ENCODE data around the gene ACTA1. TPM values are rescaled to one million over a fixed set of nuclear protein-coding genes. Genes with fewer than 3 reads are reported as not detected.

Gene ACTA1
- total RNA-seq, 1 donor from 2014 or later = 0.32 TPM

DNA sequence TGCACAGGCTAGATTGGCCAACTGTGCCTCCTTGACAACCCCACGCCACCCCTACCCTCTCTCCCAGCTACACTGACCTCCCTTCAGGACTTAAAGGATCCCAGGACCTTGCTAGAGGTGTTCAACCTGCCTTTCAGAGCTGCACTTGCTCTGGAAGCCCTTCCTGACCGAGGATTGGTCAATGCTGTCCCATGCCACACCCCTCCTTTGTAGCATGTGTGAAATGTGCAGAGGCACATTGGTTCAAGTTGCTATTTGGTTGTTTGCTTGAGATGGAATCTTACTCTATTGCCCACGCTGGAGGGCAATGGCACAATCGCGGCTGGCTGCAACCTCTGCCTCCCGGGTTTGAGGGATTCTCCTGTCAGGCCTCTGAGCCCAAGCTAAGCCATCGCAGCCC is 21.8 kb downstream of the ACTA1 start:
- intact Hi-C loops (cut with DNase I) = no loop called here
- DNase-seq = no peak
- Histone ChIP-seq H3K27ac (no peak overlapping the region), H3K36me3 (no peaks in the 10 kb centered on the region), H3K4me1 (peaks cover 29% of the 10 kb centered on the region), H3K4me3 (no peak overlapping the region), H3K27me3 (ENCODE audit: low read depth) (peaks cover 32% of the 10 kb centered on the region), H3K9me3 (no peaks in the 10 kb centered on the region)
- TF ChIP-seq, protein P1, sequence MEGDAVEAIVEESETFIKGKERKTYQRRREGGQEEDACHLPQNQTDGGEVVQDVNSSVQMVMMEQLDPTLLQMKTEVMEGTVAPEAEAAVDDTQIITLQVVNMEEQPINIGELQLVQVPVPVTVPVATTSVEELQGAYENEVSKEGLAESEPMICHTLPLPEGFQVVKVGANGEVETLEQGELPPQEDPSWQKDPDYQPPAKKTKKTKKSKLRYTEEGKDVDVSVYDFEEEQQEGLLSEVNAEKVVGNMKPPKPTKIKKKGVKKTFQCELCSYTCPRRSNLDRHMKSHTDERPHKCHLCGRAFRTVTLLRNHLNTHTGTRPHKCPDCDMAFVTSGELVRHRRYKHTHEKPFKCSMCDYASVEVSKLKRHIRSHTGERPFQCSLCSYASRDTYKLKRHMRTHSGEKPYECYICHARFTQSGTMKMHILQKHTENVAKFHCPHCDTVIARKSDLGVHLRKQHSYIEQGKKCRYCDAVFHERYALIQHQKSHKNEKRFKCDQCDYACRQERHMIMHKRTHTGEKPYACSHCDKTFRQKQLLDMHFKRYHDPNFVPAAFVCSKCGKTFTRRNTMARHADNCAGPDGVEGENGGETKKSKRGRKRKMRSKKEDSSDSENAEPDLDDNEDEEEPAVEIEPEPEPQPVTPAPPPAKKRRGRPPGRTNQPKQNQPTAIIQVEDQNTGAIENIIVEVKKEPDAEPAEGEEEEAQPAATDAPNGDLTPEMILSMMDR (IDR thresholded peaks at IDR 0.05) = no peak
- no peak for ATAC-seq

DNA sequence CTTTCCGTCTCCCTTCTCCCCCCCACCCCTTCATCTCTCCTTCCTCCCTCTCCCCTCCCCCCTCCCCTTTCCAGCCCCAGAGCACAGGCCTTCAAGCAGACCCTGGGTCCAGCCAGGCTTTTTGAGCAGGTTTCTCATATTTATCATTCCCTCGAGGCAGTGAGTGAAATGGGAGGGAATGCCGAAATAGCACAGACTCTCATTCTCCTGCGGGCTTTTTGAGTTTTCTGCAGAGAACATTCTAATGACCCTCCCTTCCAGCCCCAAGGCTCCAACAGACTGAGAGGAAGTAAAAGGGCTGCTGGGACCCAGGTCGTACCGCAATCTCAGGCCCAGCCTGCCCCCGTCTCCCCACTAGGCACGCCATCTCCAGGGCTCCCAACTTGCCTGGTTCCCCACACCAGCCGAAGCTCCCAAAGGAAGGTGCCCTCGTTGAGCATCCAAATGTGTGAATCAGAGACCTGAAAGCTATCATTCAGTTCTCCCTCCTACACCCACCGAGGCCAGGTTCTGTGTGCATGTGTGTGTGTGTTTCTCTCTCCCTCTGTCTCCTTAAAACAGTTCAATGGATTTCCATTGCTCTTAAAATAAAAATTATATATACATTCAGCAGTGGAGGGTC is 22.3 kb downstream of the ACTA1 start:
- Histone ChIP-seq H3K4me1 (peaks cover 29% of the 10 kb centered on the region), H3K36me3 (no peaks in the 10 kb centered on the region), H3K27me3 (ENCODE audit: low read depth) (peaks cover 37% of the 10 kb centered on the region), H3K27ac (no peak overlapping the region), H3K4me3 (no peak overlapping the region), H3K9me3 (no peaks in the 10 kb centered on the region)
- ATAC-seq (no peak), DNase-seq (no peak)
- TF ChIP-seq, protein P1 (IDR thresholded peaks at IDR 0.05) = no peak
- intact Hi-C loops (cut with DNase I) = no loop called here

DNA sequence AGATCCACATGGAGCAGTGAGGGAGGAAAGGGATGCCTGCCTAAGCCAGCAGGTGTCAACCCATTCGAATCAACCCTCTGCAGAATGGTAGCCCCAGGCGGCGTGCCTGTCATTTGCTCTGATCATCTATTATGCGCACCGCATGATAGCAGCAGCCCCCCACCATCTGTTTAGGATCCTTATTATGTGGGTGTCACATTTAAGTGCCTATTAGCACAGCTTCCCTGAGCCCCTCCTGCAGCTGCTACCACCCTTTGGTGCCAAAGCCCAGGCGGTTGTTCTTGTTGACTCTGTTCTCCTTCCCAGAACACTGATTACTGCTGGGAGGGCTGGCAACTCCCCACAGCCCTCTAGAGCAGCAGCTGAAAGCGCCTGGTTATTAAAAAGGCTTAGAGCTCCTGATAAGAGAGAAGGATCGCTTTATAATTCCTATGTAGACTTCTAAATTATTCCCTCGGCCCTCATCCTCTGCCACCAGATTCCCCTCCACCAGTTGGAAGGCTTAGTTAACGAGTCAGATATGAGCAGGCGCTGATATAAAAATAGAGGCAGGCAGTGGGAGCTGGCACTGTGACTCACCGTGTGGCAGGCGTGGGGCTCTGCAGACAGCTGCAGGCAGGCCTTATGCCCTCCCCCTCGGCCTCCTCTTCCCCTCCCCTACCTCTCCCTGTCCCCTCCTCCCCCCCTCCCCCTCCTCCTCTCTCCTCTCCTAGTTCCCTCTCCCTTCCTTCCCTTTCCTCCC is 23.0 kb downstream of the ACTA1 start:
- peaks cover 42% of the 10 kb centered on the region for H3K27me3 ChIP-seq (ENCODE audit: low read depth)
- peaks cover 29% of the 10 kb centered on the region for H3K4me1 ChIP-seq
- no peak overlapping the region for H3K4me3 ChIP-seq
- no peaks in the 10 kb centered on the region for H3K36me3 ChIP-seq
- intact Hi-C loops (cut with DNase I) = no loop called here
- DNase-seq = no peak
- no peaks in the 10 kb centered on the region for H3K9me3 ChIP-seq
- TF ChIP-seq, protein P1 (IDR thresholded peaks at IDR 0.05) = no peak
- ATAC-seq = peak; percentile 62 to 84
- H3K27ac ChIP-seq = no peak overlapping the region

DNA sequence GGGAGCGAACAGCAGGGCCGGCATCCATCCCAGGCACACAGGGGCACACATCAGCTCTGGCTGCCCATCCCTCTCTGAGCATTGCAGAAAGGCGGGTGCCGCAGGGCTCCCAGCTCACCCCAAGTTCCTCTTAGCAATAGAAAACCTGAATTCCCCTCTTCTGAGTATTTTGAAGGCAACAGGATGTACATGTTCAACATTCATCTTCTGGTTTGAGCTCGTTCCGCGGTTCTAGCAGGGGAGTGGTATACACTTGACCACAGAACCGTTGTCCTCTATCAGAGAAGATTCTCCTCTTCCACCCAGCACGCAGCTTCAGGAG is 23.6 kb downstream of the ACTA1 start:
- TF ChIP-seq, protein P1 (IDR thresholded peaks at IDR 0.05) = no peak
- peaks cover 47% of the 10 kb centered on the region for H3K27me3 ChIP-seq (ENCODE audit: low read depth)
- ATAC-seq = no peak
- no peak overlapping the region for H3K27ac ChIP-seq
- H3K4me3 ChIP-seq = no peak overlapping the region
- no peak for DNase-seq
- H3K4me1 ChIP-seq = peaks cover 29% of the 10 kb centered on the region
- no peaks in the 10 kb centered on the region for H3K9me3 ChIP-seq
- intact Hi-C loops (cut with DNase I) = no loop called here
- H3K36me3 ChIP-seq = no peaks in the 10 kb centered on the region

DNA sequence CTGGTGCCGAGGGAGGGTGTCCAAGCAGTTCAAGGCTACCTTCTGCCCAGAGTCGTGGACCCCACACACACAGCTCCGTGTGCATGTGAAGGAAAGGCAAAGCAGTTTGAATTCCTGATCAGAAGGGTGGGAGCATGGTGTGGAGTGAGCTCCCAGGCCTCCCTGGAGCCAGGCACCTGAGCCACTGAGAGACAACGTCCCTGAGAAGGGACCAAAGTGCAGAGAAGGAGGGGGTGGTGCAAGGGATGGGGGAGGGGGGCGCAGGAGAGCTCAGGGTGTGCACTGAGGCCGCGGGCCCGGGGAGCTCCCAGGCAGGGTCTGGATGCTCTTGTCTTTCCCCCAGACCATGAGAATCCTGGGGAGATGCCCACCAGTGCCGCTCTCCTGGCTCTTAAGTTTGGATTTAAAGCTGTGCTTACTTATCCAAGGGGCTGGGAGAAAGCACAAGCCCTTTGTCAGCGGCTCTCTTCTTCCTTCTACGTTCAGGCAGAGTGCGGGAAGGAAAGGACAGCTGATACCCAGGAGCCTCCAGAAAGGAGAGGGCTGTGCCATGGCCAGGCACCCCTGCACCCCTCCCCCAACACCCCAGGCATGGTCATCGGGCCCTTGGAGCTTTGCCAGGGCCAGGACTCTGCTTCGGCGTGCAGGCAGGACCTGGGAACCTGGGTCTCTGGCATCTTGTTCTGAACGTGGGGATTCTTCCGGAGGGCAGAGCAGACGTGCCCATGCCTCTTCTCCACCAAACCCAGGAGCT is 24.1 kb downstream of the ACTA1 start:
- H3K36me3 ChIP-seq = no peaks in the 10 kb centered on the region
- H3K9me3 ChIP-seq = no peaks in the 10 kb centered on the region
- DNase-seq (no peak), ATAC-seq (no peak)
- intact Hi-C loops (cut with DNase I) = no loop called here
- TF ChIP-seq, protein P1 (IDR thresholded peaks at IDR 0.05) = no peak
- no peak overlapping the region for H3K27ac ChIP-seq
- peaks cover 52% of the 10 kb centered on the region for H3K27me3 ChIP-seq (ENCODE audit: low read depth)
- H3K4me3 ChIP-seq = no peak overlapping the region
- peaks cover 29% of the 10 kb centered on the region for H3K4me1 ChIP-seq
